CD4-positive, CD25-positive, alpha-beta regulatory T cell (primary cell): ENCODE data around the gene SBK2. TPM values are rescaled to one million over a fixed set of nuclear protein-coding genes. Genes with fewer than 3 reads are reported as not detected.

Experiments used
- polyA plus RNA-seq, 4 donors: library from polyadenylated mRNA; unstranded; fragments of 300-500 nt; fragmentation: Illumina TruSeq; gene quantifications; one replicate each; pipeline ENCODE4 v1.2.3, GENCODE V29; 2021
- total RNA-seq: library from RNA; stranded (reverse); gene quantifications from one replicate; pipeline ENCODE4 v1.2.3, GENCODE V29; 2022

Gene SBK2
- total and polyA plus RNA-seq, 5 donors from 2014 or later, result not detected

Other genes with a start within 250 kb of the SBK2 start
- gene TMEM150B, start 211.8 kb downstream of the SBK2 start, total RNA-seq, result 2.1 TPM
- gene TMEM150B, start 211.8 kb downstream of the SBK2 start, polyA plus RNA-seq, result not detected
- gene KMT5C, start 197.3 kb downstream of the SBK2 start, total RNA-seq, result 69.6 TPM
- gene KMT5C, start 197.3 kb downstream of the SBK2 start, polyA plus RNA-seq, result 1 to 10 TPM in 3 of 4 donors, under 1 TPM in 1; 0.98 to 1.6 (median 1.2) TPM
- 0.57 TPM for gene COX6B2, start 182.4 kb downstream of the SBK2 start, total RNA-seq
- not detected for gene COX6B2, start 182.4 kb downstream of the SBK2 start, polyA plus RNA-seq
- not detected for gene GARIN5B, start 173.9 kb downstream of the SBK2 start, total RNA-seq
- gene GARIN5B, start 173.9 kb downstream of the SBK2 start, polyA plus RNA-seq, result not detected
- not detected for gene IL11, start 166.7 kb downstream of the SBK2 start, total RNA-seq
- gene IL11, start 166.7 kb downstream of the SBK2 start, polyA plus RNA-seq, result not detected
- gene TMEM190, start 160.3 kb downstream of the SBK2 start, total RNA-seq, result not detected
- not detected for gene TMEM190, start 160.3 kb downstream of the SBK2 start, polyA plus RNA-seq
- gene TMEM238, start 152.8 kb downstream of the SBK2 start, total RNA-seq, result 15.9 TPM
- 1 to 10 TPM in 2 of 4 donors, under 1 TPM in 2; 0.42 to 1.3 (median 0.79) TPM for gene TMEM238, start 152.8 kb downstream of the SBK2 start, polyA plus RNA-seq
- gene RPL28, start 151.2 kb downstream of the SBK2 start, total RNA-seq, result 2,934 TPM
- 100 to 1,000 TPM; 527 to 727 (median 674) TPM for gene RPL28, start 151.2 kb downstream of the SBK2 start, polyA plus RNA-seq
- gene UBE2S, start 129.3 kb downstream of the SBK2 start, total RNA-seq, result 92.9 TPM
- 10 to 100 TPM; 24.9 to 38.8 (median 33.2) TPM for gene UBE2S, start 129.3 kb downstream of the SBK2 start, polyA plus RNA-seq
- not detected for gene SHISA7, start 93.8 kb downstream of the SBK2 start, total RNA-seq
- not detected for gene SHISA7, start 93.8 kb downstream of the SBK2 start, polyA plus RNA-seq
- 6.3 TPM for gene ISOC2, start 75.5 kb downstream of the SBK2 start, total RNA-seq
- gene ISOC2, start 75.5 kb downstream of the SBK2 start, polyA plus RNA-seq, result 10 to 100 TPM; 24.7 to 34.1 (median 28.1) TPM
- not detected for gene C19orf85, start 72.4 kb downstream of the SBK2 start, total RNA-seq
- not detected for gene C19orf85, start 72.4 kb downstream of the SBK2 start, polyA plus RNA-seq
- 23.9 TPM for gene ZNF628, start 60.5 kb downstream of the SBK2 start, total RNA-seq
- under 1 TPM; 0.05 to 0.22 (median 0.09) TPM for gene ZNF628, start 60.5 kb downstream of the SBK2 start, polyA plus RNA-seq
- 9.2 TPM for gene NAT14, start 51.9 kb downstream of the SBK2 start, total RNA-seq
- gene NAT14, start 51.9 kb downstream of the SBK2 start, polyA plus RNA-seq, result 1 to 10 TPM; 3.3 to 5.1 (median 4.1) TPM
- 0.27 TPM for gene SSC5D, start 48.7 kb downstream of the SBK2 start, total RNA-seq
- not detected for gene SSC5D, start 48.7 kb downstream of the SBK2 start, polyA plus RNA-seq
- gene SBK3, start 8.4 kb upstream of the SBK2 start, total RNA-seq, result not detected
- gene SBK3, start 8.4 kb upstream of the SBK2 start, polyA plus RNA-seq, result not detected
- gene ZNF579, start 43.7 kb upstream of the SBK2 start, total RNA-seq, result 4.2 TPM
- under 1 TPM in 3 of 4 donors, not detected in 1; 0.13 to 0.24 (median 0.14) TPM for gene ZNF579, start 43.7 kb upstream of the SBK2 start, polyA plus RNA-seq
- 13.0 TPM for gene FIZ1, start 62.4 kb upstream of the SBK2 start, total RNA-seq
- 1 to 10 TPM; 1.3 to 3.5 (median 1.5) TPM for gene FIZ1, start 62.4 kb upstream of the SBK2 start, polyA plus RNA-seq
- gene ZNF524, start 63.2 kb upstream of the SBK2 start, total RNA-seq, result 13.7 TPM
- gene ZNF524, start 63.2 kb upstream of the SBK2 start, polyA plus RNA-seq, result 10 to 100 TPM; 38.5 to 53.7 (median 44.5) TPM
- gene ZNF865, start 68.5 kb upstream of the SBK2 start, total RNA-seq, result 12.8 TPM
- gene ZNF865, start 68.5 kb upstream of the SBK2 start, polyA plus RNA-seq, result under 1 TPM; 0.05 to 0.13 (median 0.10) TPM
- gene ZNF784, start 87.4 kb upstream of the SBK2 start, total RNA-seq, result 11.1 TPM
- 1 to 10 TPM; 1.0 to 2.4 (median 1.6) TPM for gene ZNF784, start 87.4 kb upstream of the SBK2 start, polyA plus RNA-seq
- 30.8 TPM for gene ZNF580, start 103.9 kb upstream of the SBK2 start, total RNA-seq
- gene ZNF580, start 103.9 kb upstream of the SBK2 start, polyA plus RNA-seq, result 10 to 100 TPM; 14.3 to 18.9 (median 16.0) TPM
- gene ZNF581, start 106.5 kb upstream of the SBK2 start, total RNA-seq, result 23.7 TPM
- gene ZNF581, start 106.5 kb upstream of the SBK2 start, polyA plus RNA-seq, result 10 to 100 TPM; 26.5 to 36.6 (median 35.1) TPM
- 0.99 TPM for gene CCDC106, start 111.1 kb upstream of the SBK2 start, total RNA-seq
- gene CCDC106, start 111.1 kb upstream of the SBK2 start, polyA plus RNA-seq, result 1 to 10 TPM in 1 of 4 donors, under 1 TPM in 3; 0.22 to 1.0 (median 0.51) TPM
- 283 TPM for gene U2AF2, start 117.9 kb upstream of the SBK2 start, total RNA-seq
- gene U2AF2, start 117.9 kb upstream of the SBK2 start, polyA plus RNA-seq, result 1 to 10 TPM; 7.2 to 9.3 (median 8.2) TPM
- gene EPN1, start 138.1 kb upstream of the SBK2 start, total RNA-seq, result 46.1 TPM
- 1 to 10 TPM; 6.3 to 8.3 (median 7.6) TPM for gene EPN1, start 138.1 kb upstream of the SBK2 start, polyA plus RNA-seq
- not detected for gene NLRP9, start 201.3 kb upstream of the SBK2 start, total RNA-seq
- not detected for gene NLRP9, start 201.3 kb upstream of the SBK2 start, polyA plus RNA-seq
- gene RFPL4A, start 222.0 kb upstream of the SBK2 start, total RNA-seq, result not detected
- gene RFPL4A, start 222.0 kb upstream of the SBK2 start, polyA plus RNA-seq, result not detected
- not detected for gene RFPL4AL1, start 232.0 kb upstream of the SBK2 start, total RNA-seq
- gene RFPL4AL1, start 232.0 kb upstream of the SBK2 start, polyA plus RNA-seq, result not detected